Caco-2 (cell line): ENCODE results near the gene ZNF646. TPM values are rescaled to one million over a fixed set of nuclear protein-coding genes. Genes with fewer than 3 reads are reported as not detected.

Source experiments
- BruUV-seq: library from RNA; stranded (reverse); fragments of 400-500 nt; replicated peaks from 2 replicates; lab custom pipeline; 2021; lab: Mats Ljungman, UMichigan
- CTCF ChIA-PET: fragments of 300-600 bp; sonication (Branson Sonifier 250); formaldehyde crosslinking; loops from one replicate; lab custom pipeline; 2022; ENCODE audit warnings: antibody characterized with exemption; lab: Charles Lee
- POLR2A ChIA-PET: fragments of 300-600 bp; sonication (Branson Sonifier 250); formaldehyde crosslinking; loops from one replicate; lab custom pipeline; 2022; ENCODE audit warnings: antibody characterized with exemption; lab: Charles Lee
- DNase-seq, 2 experiments: peaks; one replicate each; pipeline versions ENCODE4 v3.0.0 to v3.0.0-alpha.2; 2020 to 2022
- H3K27me3 ChIP-seq: replicated peaks from 2 replicates; pipeline ENCODE4 v1.6.0; 2011; ENCODE audit warnings: low read length; ENCODE audit not compliant: control insufficient read depth, insufficient read depth
- H3K36me3 ChIP-seq: 2 replicates; pipeline ENCODE4 v1.5.1; 2011; ENCODE audit warnings: low read length; ENCODE audit not compliant: control insufficient read depth, insufficient read depth
- H3K4me1 ChIP-seq: fragments of 250-450 bp; sonication (Bioruptor Pico); 2 replicates; pipeline ENCODE4 v1.5.1; 2020; ENCODE audit warnings: mild to moderate bottlenecking
- H3K4me3 ChIP-seq: 2 replicates; pipeline ENCODE4 v1.5.1; 2011; ENCODE audit warnings: low read depth, mild to moderate bottlenecking, control low read depth, low read length
- H3K9me3 ChIP-seq: fragments of 250-450 bp; sonication (Bioruptor Pico); 2 replicates; pipeline ENCODE4 v1.5.1; 2020; ENCODE audit warnings: mild to moderate bottlenecking, moderate library complexity
- H3K27ac Mint-ChIP-seq: one replicate; pipeline ENCODE4 v1.8.0; 2022; ENCODE audit warnings: mixed read lengths; ENCODE audit not compliant: unreplicated experiment
- H3K27me3 Mint-ChIP-seq: one replicate; pipeline ENCODE4 v1.8.0; 2022; ENCODE audit warnings: mixed read lengths; ENCODE audit not compliant: insufficient read depth, unreplicated experiment
- H3K36me3 Mint-ChIP-seq: one replicate; pipeline ENCODE4 v1.8.0; 2022; ENCODE audit warnings: mild to moderate bottlenecking, mixed read lengths; ENCODE audit not compliant: insufficient read depth, unreplicated experiment
- H3K4me1 Mint-ChIP-seq: one replicate; pipeline ENCODE4 v1.8.0; 2022; ENCODE audit warnings: low read depth, mixed read lengths; ENCODE audit not compliant: unreplicated experiment
- H3K4me3 Mint-ChIP-seq: one replicate; pipeline ENCODE4 v1.8.0; 2022; ENCODE audit warnings: mild to moderate bottlenecking, moderate library complexity, mixed read lengths; ENCODE audit not compliant: unreplicated experiment
- H3K9me3 Mint-ChIP-seq: one replicate; pipeline ENCODE4 v1.8.0; 2022; ENCODE audit warnings: mixed read lengths; ENCODE audit not compliant: unreplicated experiment
- CTCF ChIP-seq, 2 experiments: fragments of 200-600 bp in 1 of 2; IDR thresholded peaks; 1 replicate in 1 of 2; 2 replicates in 1 of 2; pipeline versions ENCODE4 v1.5.1 to v1.8.0; 2011 to 2022; ENCODE audit warnings: antibody characterized with exemption in 1 of 2, control low read depth in 1 of 2, inconsistent platforms in 1 of 2, low read depth in 1 of 2, low read length in 1 of 2, mild to moderate bottlenecking in 1 of 2, moderate library complexity in 1 of 2; ENCODE audit not compliant: insufficient read depth in 1 of 2, severe bottlenecking in 1 of 2, unreplicated experiment in 1 of 2
- intact Hi-C: fragments of 100-400 bp; cut with micrococcal nuclease; formaldehyde crosslinking; loops from one replicate; pipeline ENCODE4 v1.10.0; 2022; ENCODE audit not compliant: unreplicated experiment
- total RNA-seq: library from RNA; stranded (reverse); gene quantifications from 2 replicates; pipeline ENCODE4 v1.2.3, GENCODE V29; 2022

ZNF646 gene
- total RNA-seq, 1 experiment from 2014 or later, result 17.2 TPM

GRCh38 chr16:31042866-31043265, 31.4 kb upstream of the ZNF646 start:
- Mint-ChIP-seq H3K9me3 (no peaks in the 10 kb centered on the region), H3K36me3 (peaks cover 5% of the 10 kb centered on the region), H3K4me1 (no peaks in the 10 kb centered on the region), H3K27ac (no peak overlapping the region), H3K27me3 (no peaks in the 10 kb centered on the region), H3K4me3 (no peak overlapping the region)
- intact Hi-C loops, result no loop called here
- H3K36me3 ChIP-seq, result no peaks in the 10 kb centered on the region; the same call in 1 of the 2 replicates
- H3K4me3 ChIP-seq, result no peak overlapping the region
- H3K4me1 ChIP-seq, result no peaks in the 10 kb centered on the region
- TF ChIP-seq CTCF (IDR thresholded peaks at IDR 0.05; ENCODE audit: insufficient read depth in 1 of 2, low read depth in 1 of 2, low read length in 1 of 2, severe bottlenecking in 1 of 2, unreplicated experiment in 1 of 2), result no peak
- H3K9me3 ChIP-seq, result no peaks in the 10 kb centered on the region
- no TSS peak for BruUV-seq
- CTCF ChIA-PET, result no interaction called here
- DNase-seq, result no peak
- POLR2A ChIA-PET, result no interaction called here
- H3K27me3 ChIP-seq, result no peaks in the 10 kb centered on the region

- H3K4me3 Mint-ChIP-seq, result no peak overlapping the region
- no peaks in the 10 kb centered on the region for H3K9me3 Mint-ChIP-seq
- no peaks in the 10 kb centered on the region for H3K9me3 ChIP-seq
- no peaks in the 10 kb centered on the region for H3K4me1 ChIP-seq
- H3K36me3 Mint-ChIP-seq, result peaks cover 5% of the 10 kb centered on the region
- no TSS peak for BruUV-seq
- H3K27ac Mint-ChIP-seq, result no peak overlapping the region
- no peaks in the 10 kb centered on the region; the same call in 1 of the 2 replicates for H3K36me3 ChIP-seq
- TF ChIP-seq CTCF (IDR thresholded peaks at IDR 0.05; ENCODE audit: insufficient read depth in 1 of 2, low read depth in 1 of 2, low read length in 1 of 2, severe bottlenecking in 1 of 2, unreplicated experiment in 1 of 2), result no peak
- H3K27me3 ChIP-seq, result no peaks in the 10 kb centered on the region
- H3K27me3 Mint-ChIP-seq, result no peaks in the 10 kb centered on the region
- DNase-seq, result no peak
- no peak overlapping the region for H3K4me3 ChIP-seq
- ChIA-PET CTCF (no interaction called here), POLR2A (no interaction called here)
- intact Hi-C loops, result no loop called here
- no peaks in the 10 kb centered on the region for H3K4me1 Mint-ChIP-seq
Observed at GRCh38 chr16:31043352-31043751, 30.9 kb upstream of the ZNF646 start.

GRCh38 chr16:31043898-31044481, 30.2 kb upstream of the ZNF646 start:
- POLR2A ChIA-PET, result no interaction called here

More at GRCh38 chr16:31043898-31044481, 30.2 kb upstream of the ZNF646 start:
- intact Hi-C loops, result no loop called here
- Mint-ChIP-seq H3K4me1 (no peaks in the 10 kb centered on the region), H3K4me3 (no peak overlapping the region), H3K9me3 (no peaks in the 10 kb centered on the region), H3K36me3 (peaks cover 5% of the 10 kb centered on the region), H3K27ac (no peak overlapping the region), H3K27me3 (no peaks in the 10 kb centered on the region)
- H3K4me3 ChIP-seq, result no peak overlapping the region
- CTCF ChIA-PET, result no interaction called here
- DNase-seq, result no peak
- H3K36me3 ChIP-seq, result no peaks in the 10 kb centered on the region; the same call in 1 of the 2 replicates
- no peaks in the 10 kb centered on the region for H3K9me3 ChIP-seq
- no peaks in the 10 kb centered on the region for H3K4me1 ChIP-seq
- H3K27me3 ChIP-seq, result no peaks in the 10 kb centered on the region
- no peak for TF ChIP-seq CTCF (IDR thresholded peaks at IDR 0.05; ENCODE audit: insufficient read depth in 1 of 2, low read depth in 1 of 2, low read length in 1 of 2, severe bottlenecking in 1 of 2, unreplicated experiment in 1 of 2)
- BruUV-seq, result no TSS peak
